Activated T-cell treated with anti-CD3 and anti-CD28 coated beads, Interleukin-2, amount 50 U/mL, for 4 hours (primary cell): ENCODE data around the gene YKT6. TPM values are rescaled to one million over a fixed set of nuclear protein-coding genes. Genes with fewer than 3 reads are reported as not detected.
A peak's percentile ranks its signal among the peaks of the same experiment; 100 is the strongest.

Experiments used
- ATAC-seq, 2 donors: fragments of 200-7000 bp; cut with Tn5 transposase; one replicate each; pipeline ENCODE4 v1.10.0; 2021
- DNase-seq: peaks from one replicate; pipeline ENCODE4 v3.0.0-alpha.2; 2020
- H3K27me3 Mint-ChIP-seq: one replicate; pipeline ENCODE4 v1.8.0; 2021; ENCODE audit warnings: low read depth, mixed read lengths
- H3K36me3 Mint-ChIP-seq: one replicate; pipeline ENCODE4 v1.8.0; 2022; ENCODE audit warnings: mixed read lengths; ENCODE audit not compliant: insufficient read depth
- H3K4me1 Mint-ChIP-seq: one replicate; pipeline ENCODE4 v1.8.0; 2021; ENCODE audit warnings: low read depth, mixed read lengths
- H3K4me3 Mint-ChIP-seq: one replicate; pipeline ENCODE4 v1.8.0; 2021; ENCODE audit warnings: mild to moderate bottlenecking, moderate library complexity, mixed read lengths
- H3K9me3 Mint-ChIP-seq: one replicate; pipeline ENCODE4 v1.8.0; 2021; ENCODE audit warnings: mixed read lengths
- total RNA-seq, 3 donors: library from RNA; stranded (reverse); gene quantifications; one replicate each; pipeline ENCODE4 v1.2.1, GENCODE V29; 2021

YKT6 gene
- 100 to 1,000 TPM; 114 to 121 (median 115) TPM for total RNA-seq

GRCh38 chr7:44200699-44201461, at the start of gene YKT6:
YKT6 (plus strand) TSS chr7:44200978; CDS start chr7:44201136, 158 bp downstream.
- H3K27me3 Mint-ChIP-seq, result peaks cover 10% of the 10 kb centered on the region

GRCh38 chr7:44151956-44152355, 48.8 kb upstream of the YKT6 start:
- Mint-ChIP-seq H3K4me1 (no peaks in the 10 kb centered on the region), H3K36me3 (no peaks in the 10 kb centered on the region), H3K9me3 (no peaks in the 10 kb centered on the region), H3K27me3 (peaks cover 1% of the 10 kb centered on the region), H3K4me3 (no peak overlapping the region)
- no peak for ATAC-seq
- DNase-seq, result no peak

More at GRCh38 chr7:44200699-44201461, at the start of gene YKT6:
- Mint-ChIP-seq H3K36me3 (peaks cover 18% of the 10 kb centered on the region), H3K4me1 (peaks cover 28% of the 10 kb centered on the region), H3K9me3 (no peaks in the 10 kb centered on the region), H3K4me3 (peak within 1 kb of the TSS; percentile 89)
- ATAC-seq (peak; percentile 100), DNase-seq (peak; percentile 92)

GRCh38 chr7:44152971-44153947, 47.5 kb upstream of the YKT6 start:
- ATAC-seq (no peak), DNase-seq (no peak)
- H3K36me3 Mint-ChIP-seq, result no peaks in the 10 kb centered on the region
- H3K9me3 Mint-ChIP-seq, result no peaks in the 10 kb centered on the region
- no peaks in the 10 kb centered on the region for H3K4me1 Mint-ChIP-seq
- H3K4me3 Mint-ChIP-seq, result no peak overlapping the region
- H3K27me3 Mint-ChIP-seq, result peaks cover 1% of the 10 kb centered on the region

GRCh38 chr7:44153948-44154335, 46.8 kb upstream of the YKT6 start:
- ATAC-seq (no peak), DNase-seq (no peak)
- Mint-ChIP-seq H3K4me1 (no peaks in the 10 kb centered on the region), H3K27me3 (peaks cover 1% of the 10 kb centered on the region), H3K4me3 (no peak overlapping the region), H3K9me3 (no peaks in the 10 kb centered on the region), H3K36me3 (no peaks in the 10 kb centered on the region)

- no peaks in the 10 kb centered on the region for H3K9me3 Mint-ChIP-seq
- H3K4me3 Mint-ChIP-seq, result no peak overlapping the region
- H3K27me3 Mint-ChIP-seq, result peaks cover 1% of the 10 kb centered on the region
- ATAC-seq, result no peak
- H3K4me1 Mint-ChIP-seq, result no peaks in the 10 kb centered on the region
- DNase-seq, result no peak
- H3K36me3 Mint-ChIP-seq, result no peaks in the 10 kb centered on the region
These were observed 46.1 kb upstream of the YKT6 start for GRCh38 chr7:44154703-44155102.

GRCh38 chr7:44155191-44156185, 45.3 kb upstream of the YKT6 start:
- H3K27me3 Mint-ChIP-seq, result peaks cover 1% of the 10 kb centered on the region
- DNase-seq, result no peak
- no peaks in the 10 kb centered on the region for H3K9me3 Mint-ChIP-seq
- ATAC-seq, result no peak
- H3K4me3 Mint-ChIP-seq, result no peak overlapping the region
- no peaks in the 10 kb centered on the region for H3K36me3 Mint-ChIP-seq
- no peaks in the 10 kb centered on the region for H3K4me1 Mint-ChIP-seq

GRCh38 chr7:44156453-44157010, 44.2 kb upstream of the YKT6 start:
- DNase-seq (no peak), ATAC-seq (no peak)
- Mint-ChIP-seq H3K36me3 (no peaks in the 10 kb centered on the region), H3K4me3 (no peak overlapping the region), H3K27me3 (peaks cover 1% of the 10 kb centered on the region), H3K4me1 (no peaks in the 10 kb centered on the region), H3K9me3 (no peaks in the 10 kb centered on the region)

GRCh38 chr7:44157116-44158080, 43.4 kb upstream of the YKT6 start:
- ATAC-seq, result no peak
- Mint-ChIP-seq H3K9me3 (no peaks in the 10 kb centered on the region), H3K4me3 (no peak overlapping the region), H3K27me3 (no peaks in the 10 kb centered on the region), H3K4me1 (no peaks in the 10 kb centered on the region), H3K36me3 (no peaks in the 10 kb centered on the region)
- no peak for DNase-seq

- ATAC-seq (no peak), DNase-seq (no peak)
- no peak overlapping the region for H3K4me3 Mint-ChIP-seq
- no peaks in the 10 kb centered on the region for H3K4me1 Mint-ChIP-seq
- no peaks in the 10 kb centered on the region for H3K36me3 Mint-ChIP-seq
- no peaks in the 10 kb centered on the region for H3K27me3 Mint-ChIP-seq
- no peaks in the 10 kb centered on the region for H3K9me3 Mint-ChIP-seq
These were observed 42.5 kb upstream of the YKT6 start for GRCh38 chr7:44158096-44158872.

GRCh38 chr7:44158873-44159631, 41.7 kb upstream of the YKT6 start:
- Mint-ChIP-seq H3K9me3 (peaks cover 2% of the 10 kb centered on the region), H3K27me3 (peaks cover 2% of the 10 kb centered on the region), H3K4me1 (no peaks in the 10 kb centered on the region), H3K4me3 (no peak overlapping the region), H3K36me3 (no peaks in the 10 kb centered on the region)
- no peak for DNase-seq
- no peak for ATAC-seq

- Mint-ChIP-seq H3K4me3 (no peak overlapping the region), H3K9me3 (peaks cover 8% of the 10 kb centered on the region), H3K36me3 (no peaks in the 10 kb centered on the region), H3K4me1 (no peaks in the 10 kb centered on the region), H3K27me3 (peaks cover 2% of the 10 kb centered on the region)
- DNase-seq (no peak), ATAC-seq (no peak)
These were observed 40.8 kb upstream of the YKT6 start for GRCh38 chr7:44159824-44160630.
